ENCODE measurements around the gene COL5A3. TPM values are rescaled to one million over a fixed set of nuclear protein-coding genes. Genes with fewer than 3 reads are reported as not detected.

COL5A3 gene
- total and polyA plus RNA-seq, 2 experiments from 2014 or later, result 1.9 to 2.1 TPM

DNA sequence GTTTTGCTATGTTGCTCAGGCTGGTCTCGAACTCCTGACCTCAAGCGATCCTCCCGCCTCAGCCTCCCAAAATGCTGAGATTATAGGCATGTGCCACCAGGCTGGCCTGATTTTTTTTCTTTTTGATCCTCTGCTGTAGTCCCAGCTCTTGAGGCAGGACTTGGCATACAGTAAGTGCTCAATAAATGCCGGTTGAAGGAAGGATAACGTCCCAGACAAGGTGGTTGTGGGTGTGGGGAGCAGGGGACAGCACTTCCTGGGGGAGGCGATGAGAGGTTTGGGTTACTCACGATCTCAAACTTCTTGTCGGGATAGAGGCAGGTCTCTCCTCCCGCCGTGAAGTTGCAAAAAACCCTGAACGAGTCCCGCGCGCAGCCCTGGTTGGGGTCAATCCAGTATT lies 44.3 kb downstream of the COL5A3 start:
- no peaks in the 10 kb centered on the region for H3K79me2 ChIP-seq
- 66% methylated on average over 5 of the region's 14 CpGs for WGBS (ENCODE audit: low lambda C conversion rate, missing lambda C conversion rate)

DNA sequence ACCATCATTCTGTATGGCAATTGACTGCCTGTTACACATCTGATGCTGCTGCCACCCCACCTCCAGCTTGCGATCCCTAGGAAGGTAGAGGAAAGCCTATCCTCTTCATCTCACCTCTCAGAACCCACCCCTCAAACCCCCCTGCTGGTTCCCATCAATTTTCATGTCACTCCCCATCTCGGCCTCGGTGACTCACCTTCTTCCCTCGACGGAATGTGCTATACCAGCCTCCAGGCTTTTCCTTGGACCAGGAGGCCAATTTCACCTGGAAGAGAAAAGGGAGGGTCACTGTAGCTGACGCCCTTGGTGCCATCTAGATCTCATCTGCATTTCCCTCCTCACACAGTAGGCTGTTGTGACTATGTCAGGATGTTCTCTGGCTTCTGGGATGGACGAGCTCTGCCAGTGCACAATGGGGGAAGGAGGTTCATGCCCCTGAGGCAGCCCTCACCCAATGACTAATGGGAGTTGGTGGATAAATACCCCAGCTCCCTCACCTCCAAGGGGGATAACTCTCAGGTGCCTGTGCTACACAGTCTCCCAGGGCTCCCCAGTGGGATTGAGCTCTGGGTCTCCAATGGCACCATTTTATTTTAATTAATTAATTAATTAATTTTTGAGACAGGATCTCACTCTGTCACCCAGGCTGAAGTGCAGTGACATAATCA lies 47.5 kb downstream of the COL5A3 start:
- no peak for DNase-seq (ENCODE audit: low spot score)
- Histone ChIP-seq H3K79me2 (no peaks in the 10 kb centered on the region), H3K4me1 (ENCODE audit: insufficient read depth) (no peaks in the 10 kb centered on the region), H3K4me3 (no peak overlapping the region), H3K4me2 (no peak overlapping the region), H3K9me3 (ENCODE audit: low read depth) (no peaks in the 10 kb centered on the region), H3K27ac (no peak overlapping the region), H4K20me1 (ENCODE audit: insufficient read depth, poor library complexity, severe bottlenecking) (no peaks in the 10 kb centered on the region), H3K36me3 (replicated peaks; ENCODE audit: insufficient read depth, low read depth) (no peaks in the 10 kb centered on the region), H3K27me3 (peaks cover 38% of the 10 kb centered on the region), H3K9me2 (replicated peaks; ENCODE audit: insufficient read depth) (no peaks in the 10 kb centered on the region), H2AFZ (no peak overlapping the region)
- 50% methylated on average over 7 of the region's 7 CpGs for WGBS (ENCODE audit: low lambda C conversion rate, missing lambda C conversion rate)
- TF ChIP-seq EZH2phosphoT487 (IDR thresholded peaks at IDR 0.05; ENCODE audit: low read depth, severe bottlenecking, unreplicated experiment), result no peak
- no peak for TF ChIP-seq EZH2 (IDR thresholded peaks at IDR 0.05; ENCODE audit: borderline replicate concordance)
- TF ChIP-seq, protein P1, sequence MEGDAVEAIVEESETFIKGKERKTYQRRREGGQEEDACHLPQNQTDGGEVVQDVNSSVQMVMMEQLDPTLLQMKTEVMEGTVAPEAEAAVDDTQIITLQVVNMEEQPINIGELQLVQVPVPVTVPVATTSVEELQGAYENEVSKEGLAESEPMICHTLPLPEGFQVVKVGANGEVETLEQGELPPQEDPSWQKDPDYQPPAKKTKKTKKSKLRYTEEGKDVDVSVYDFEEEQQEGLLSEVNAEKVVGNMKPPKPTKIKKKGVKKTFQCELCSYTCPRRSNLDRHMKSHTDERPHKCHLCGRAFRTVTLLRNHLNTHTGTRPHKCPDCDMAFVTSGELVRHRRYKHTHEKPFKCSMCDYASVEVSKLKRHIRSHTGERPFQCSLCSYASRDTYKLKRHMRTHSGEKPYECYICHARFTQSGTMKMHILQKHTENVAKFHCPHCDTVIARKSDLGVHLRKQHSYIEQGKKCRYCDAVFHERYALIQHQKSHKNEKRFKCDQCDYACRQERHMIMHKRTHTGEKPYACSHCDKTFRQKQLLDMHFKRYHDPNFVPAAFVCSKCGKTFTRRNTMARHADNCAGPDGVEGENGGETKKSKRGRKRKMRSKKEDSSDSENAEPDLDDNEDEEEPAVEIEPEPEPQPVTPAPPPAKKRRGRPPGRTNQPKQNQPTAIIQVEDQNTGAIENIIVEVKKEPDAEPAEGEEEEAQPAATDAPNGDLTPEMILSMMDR (IDR thresholded peaks at IDR 0.05; ENCODE audit: poor library complexity), result no peak

More for the DNA sequence above, 44.3 kb downstream of the COL5A3 start:
- no peak overlapping the region for H3K27ac ChIP-seq
- H2AFZ ChIP-seq, result no peak overlapping the region
- H3K27me3 ChIP-seq, result peaks cover 50% of the 10 kb centered on the region
- no peak overlapping the region for H3K4me3 ChIP-seq
- H3K9me3 ChIP-seq (ENCODE audit: low read depth), result no peaks in the 10 kb centered on the region
- no peaks in the 10 kb centered on the region for H4K20me1 ChIP-seq (ENCODE audit: insufficient read depth, poor library complexity, severe bottlenecking)
- H3K4me1 ChIP-seq (ENCODE audit: insufficient read depth), result no peaks in the 10 kb centered on the region
- TF ChIP-seq EZH2phosphoT487 (IDR thresholded peaks at IDR 0.05; ENCODE audit: low read depth, severe bottlenecking, unreplicated experiment) (no peak), EZH2 (IDR thresholded peaks at IDR 0.05; ENCODE audit: borderline replicate concordance) (no peak)
- TF ChIP-seq, protein P1 (IDR thresholded peaks at IDR 0.05; ENCODE audit: poor library complexity), result no peak
- H3K9me2 ChIP-seq (replicated peaks; ENCODE audit: insufficient read depth), result no peaks in the 10 kb centered on the region
- DNase-seq (ENCODE audit: low spot score), result no peak
- no peak overlapping the region for H3K4me2 ChIP-seq
- no peaks in the 10 kb centered on the region for H3K36me3 ChIP-seq (replicated peaks; ENCODE audit: insufficient read depth, low read depth)

DNA sequence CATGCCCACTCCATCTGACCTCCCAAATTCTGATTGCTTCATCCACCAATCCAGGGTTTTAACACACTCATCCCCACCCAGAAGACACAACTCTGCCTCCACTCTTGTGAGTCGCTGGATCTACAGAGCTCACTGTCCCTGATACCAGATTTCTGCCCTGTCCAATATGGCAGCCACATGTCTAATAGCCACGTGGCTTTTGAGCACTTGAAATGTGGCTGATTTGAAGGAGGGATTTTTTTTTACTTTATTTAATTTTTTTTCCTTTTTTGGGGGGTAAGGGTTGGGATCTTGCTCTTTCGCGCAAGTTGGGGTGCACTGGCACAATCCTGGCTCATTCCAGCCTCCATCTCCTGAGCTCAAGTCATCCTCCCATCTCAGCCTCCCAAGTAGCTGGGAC lies 49.2 kb downstream of the COL5A3 start:
- no peak overlapping the region for H3K4me3 ChIP-seq
- no peak for DNase-seq (ENCODE audit: low spot score)
- H3K27ac ChIP-seq, result no peak overlapping the region
- no peaks in the 10 kb centered on the region for H3K9me3 ChIP-seq (ENCODE audit: low read depth)
- H3K36me3 ChIP-seq (replicated peaks; ENCODE audit: insufficient read depth, low read depth), result no peaks in the 10 kb centered on the region
- no peaks in the 10 kb centered on the region for H3K4me1 ChIP-seq (ENCODE audit: insufficient read depth)
- H2AFZ ChIP-seq, result no peak overlapping the region
- no peaks in the 10 kb centered on the region for H3K79me2 ChIP-seq
- TF ChIP-seq EZH2phosphoT487 (IDR thresholded peaks at IDR 0.05; ENCODE audit: low read depth, severe bottlenecking, unreplicated experiment) (no peak), EZH2 (IDR thresholded peaks at IDR 0.05; ENCODE audit: borderline replicate concordance) (no peak)
- TF ChIP-seq, protein P1 (IDR thresholded peaks at IDR 0.05; ENCODE audit: poor library complexity), result no peak
- H4K20me1 ChIP-seq (ENCODE audit: insufficient read depth, poor library complexity, severe bottlenecking), result no peaks in the 10 kb centered on the region
- H3K9me2 ChIP-seq (replicated peaks; ENCODE audit: insufficient read depth), result no peaks in the 10 kb centered on the region
- peaks cover 21% of the 10 kb centered on the region for H3K27me3 ChIP-seq
- WGBS (ENCODE audit: low lambda C conversion rate, missing lambda C conversion rate), result 94% methylated on average over 4 of the region's 4 CpGs
- H3K4me2 ChIP-seq, result no peak overlapping the region

All from hepatocyte (in vitro differentiated cells).